GM18909 (cell line): ENCODE data around the gene STPG4.
"Not testable (repeated sequence)": the region's sequence is repeated elsewhere in the genome, so short reads cannot be mapped to it uniquely, and the experiment has no call there.

ENCODE experiments used
- ATAC-seq: cut with Tn5 transposase; IDR thresholded peaks from one replicate; pipeline ENCODE4 v1.9.1; 2021; ENCODE audit warnings: mild to moderate bottlenecking; ENCODE audit not compliant: unreplicated experiment, poor library complexity

The STPG4 gene

GRCh38 chr2:47173986-47174732 lies 19.1 kb upstream of the STPG4 start:
- no peak for ATAC-seq

- no peak for ATAC-seq
Measured at GRCh38 chr2:47172922-47173695, 18.0 kb upstream of the STPG4 start.

GRCh38 chr2:47172156-47172921 lies 17.2 kb upstream of the STPG4 start:
- ATAC-seq: no peak

GRCh38 chr2:47169784-47170183 lies 14.7 kb upstream of the STPG4 start:
- no peak for ATAC-seq

- not testable (repeated sequence) for ATAC-seq
Measured at GRCh38 chr2:47168895-47169294, 13.8 kb upstream of the STPG4 start.

- no peak for ATAC-seq
Measured at GRCh38 chr2:47167149-47167548, 12.0 kb upstream of the STPG4 start.

GRCh38 chr2:47165001-47165555 lies 10.0 kb upstream of the STPG4 start:
- ATAC-seq: no peak

GRCh38 chr2:47162780-47163179 lies 7.7 kb upstream of the STPG4 start:
- ATAC-seq: no peak

- ATAC-seq: no peak
Measured at GRCh38 chr2:47161475-47161874, 6.4 kb upstream of the STPG4 start.

- no peak for ATAC-seq
Measured at GRCh38 chr2:47160660-47161059, 5.6 kb upstream of the STPG4 start.

- ATAC-seq: no peak
Measured at GRCh38 chr2:47160211-47160610, 5.1 kb upstream of the STPG4 start.

- no peak for ATAC-seq
Measured at GRCh38 chr2:47159627-47160026, 4.5 kb upstream of the STPG4 start.

GRCh38 chr2:47158576-47158975 lies 3.5 kb upstream of the STPG4 start:
- no peak for ATAC-seq

GRCh38 chr2:47152803-47153202 lies 2.3 kb downstream of the STPG4 start:
- no peak for ATAC-seq

- no peak for ATAC-seq
Measured at GRCh38 chr2:47150175-47150574, 4.9 kb downstream of the STPG4 start.

GRCh38 chr2:47147021-47147420 lies 8.1 kb downstream of the STPG4 start:
- no peak for ATAC-seq

GRCh38 chr2:47145466-47145865 lies 9.6 kb downstream of the STPG4 start:
- ATAC-seq: no peak

GRCh38 chr2:47141520-47141919 lies 13.6 kb downstream of the STPG4 start:
- ATAC-seq: no peak

GRCh38 chr2:47134386-47135090 lies 20.6 kb downstream of the STPG4 start:
- ATAC-seq: no peak

GRCh38 chr2:47133046-47133445 lies 22.1 kb downstream of the STPG4 start:
- no peak for ATAC-seq
